SK-N-SH treated with all-trans-retinoic acid at 6 μM for 48 hours (cell line): ENCODE results near the gene SPON1.

Experiments
- ARNTL ChIP-seq: fragments of 450-650 bp; formaldehyde crosslinking; IDR thresholded peaks from 2 replicates; pipeline ENCODE4 v1.5.0; 2020; ENCODE audit warnings: low read depth, mild to moderate bottlenecking, moderate library complexity, borderline replicate concordance
- GLIS3 ChIP-seq: fragments of 250-450 bp; sonication (Bioruptor Pico); IDR thresholded peaks from 2 replicates; pipeline ENCODE4 v1.5.0; 2020; ENCODE audit warnings: mild to moderate bottlenecking, moderate library complexity
- OSR1 ChIP-seq: fragments of 250-450 bp; sonication (Bioruptor Pico); IDR thresholded peaks from 2 replicates; pipeline ENCODE4 v1.8.0; 2022; ENCODE audit warnings: moderate library complexity, mild to moderate bottlenecking, inconsistent platforms
- PPARA ChIP-seq: fragments of 250-450 bp; sonication (Bioruptor Pico); IDR thresholded peaks from 2 replicates; pipeline ENCODE4 v1.5.0; 2020; ENCODE audit warnings: mild to moderate bottlenecking, borderline replicate concordance
- RARB ChIP-seq: fragments of 250-450 bp; sonication (Bioruptor Pico); IDR thresholded peaks from 2 replicates; pipeline ENCODE4 v1.8.0; 2021; ENCODE audit warnings: mild to moderate bottlenecking, moderate library complexity
- SNAI2 ChIP-seq: fragments of 250-450 bp; sonication (Bioruptor Pico); IDR thresholded peaks from 2 replicates; pipeline ENCODE4 v1.5.0; 2020; ENCODE audit warnings: mild to moderate bottlenecking, moderate library complexity
- ZFP30 ChIP-seq: fragments of 450-650 bp; formaldehyde crosslinking; IDR thresholded peaks from 2 replicates; pipeline ENCODE4 v1.5.0; 2022; ENCODE audit warnings: mild to moderate bottlenecking, moderate library complexity
- TF ChIP-seq, protein P1 (sequence below): fragments of 250-450 bp; sonication (Bioruptor Pico); IDR thresholded peaks from 2 replicates; pipeline ENCODE4 v1.8.0; 2020; ENCODE audit warnings: mild to moderate bottlenecking, moderate library complexity, borderline replicate concordance
- TF ChIP-seq, protein P2 (sequence below): fragments of 250-450 bp; sonication (Bioruptor Pico); IDR thresholded peaks from 2 replicates; pipeline ENCODE4 v1.5.1; 2020; ENCODE audit warnings: low read depth, mild to moderate bottlenecking, moderate library complexity
- TF ChIP-seq, protein P3 (sequence below): fragments of 250-450 bp; sonication (Bioruptor Pico); IDR thresholded peaks from 2 replicates; pipeline ENCODE4 v1.8.0; 2021; ENCODE audit warnings: low read depth, mild to moderate bottlenecking, moderate library complexity, borderline replicate concordance
- TF ChIP-seq, protein P4 (sequence below): fragments of 250-450 bp; sonication (Bioruptor Pico); IDR thresholded peaks from 2 replicates; pipeline ENCODE4 v1.5.1; 2021; ENCODE audit warnings: mild to moderate bottlenecking, moderate library complexity

DNA sequence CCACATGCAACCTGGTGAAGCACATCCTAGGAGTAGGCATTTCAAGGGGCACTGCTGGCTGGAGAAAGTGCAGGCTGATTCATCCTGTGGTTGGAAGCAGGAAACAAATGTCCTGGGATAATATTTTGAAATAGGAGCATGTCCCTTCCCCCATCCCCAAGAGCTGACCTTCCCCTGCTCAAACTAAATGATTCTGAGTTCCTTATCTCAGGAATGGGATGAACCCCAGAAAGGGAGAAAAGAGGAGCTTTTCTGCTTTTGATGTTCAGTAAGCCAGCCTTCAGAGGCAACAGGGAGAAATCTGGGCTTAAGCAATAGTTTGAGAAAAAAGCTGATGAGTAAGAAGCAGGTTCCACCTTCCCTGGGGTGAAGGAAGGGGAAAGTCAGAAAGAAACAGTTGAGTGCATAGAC lies 19.5 kb upstream of the SPON1 start:
- TF ChIP-seq SNAI2: no peak
- TF ChIP-seq PPARA (CRISPR knock-in tag): no peak
- no peak for TF ChIP-seq ARNTL (CRISPR knock-in tag)
- TF ChIP-seq, protein P1, sequence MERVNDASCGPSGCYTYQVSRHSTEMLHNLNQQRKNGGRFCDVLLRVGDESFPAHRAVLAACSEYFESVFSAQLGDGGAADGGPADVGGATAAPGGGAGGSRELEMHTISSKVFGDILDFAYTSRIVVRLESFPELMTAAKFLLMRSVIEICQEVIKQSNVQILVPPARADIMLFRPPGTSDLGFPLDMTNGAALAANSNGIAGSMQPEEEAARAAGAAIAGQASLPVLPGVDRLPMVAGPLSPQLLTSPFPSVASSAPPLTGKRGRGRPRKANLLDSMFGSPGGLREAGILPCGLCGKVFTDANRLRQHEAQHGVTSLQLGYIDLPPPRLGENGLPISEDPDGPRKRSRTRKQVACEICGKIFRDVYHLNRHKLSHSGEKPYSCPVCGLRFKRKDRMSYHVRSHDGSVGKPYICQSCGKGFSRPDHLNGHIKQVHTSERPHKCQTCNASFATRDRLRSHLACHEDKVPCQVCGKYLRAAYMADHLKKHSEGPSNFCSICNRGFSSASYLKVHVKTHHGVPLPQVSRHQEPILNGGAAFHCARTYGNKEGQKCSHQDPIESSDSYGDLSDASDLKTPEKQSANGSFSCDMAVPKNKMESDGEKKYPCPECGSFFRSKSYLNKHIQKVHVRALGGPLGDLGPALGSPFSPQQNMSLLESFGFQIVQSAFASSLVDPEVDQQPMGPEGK (CRISPR knock-in tag): no peak
- TF ChIP-seq ZFP30 (CRISPR knock-in tag): no peak
- TF ChIP-seq, protein P2, sequence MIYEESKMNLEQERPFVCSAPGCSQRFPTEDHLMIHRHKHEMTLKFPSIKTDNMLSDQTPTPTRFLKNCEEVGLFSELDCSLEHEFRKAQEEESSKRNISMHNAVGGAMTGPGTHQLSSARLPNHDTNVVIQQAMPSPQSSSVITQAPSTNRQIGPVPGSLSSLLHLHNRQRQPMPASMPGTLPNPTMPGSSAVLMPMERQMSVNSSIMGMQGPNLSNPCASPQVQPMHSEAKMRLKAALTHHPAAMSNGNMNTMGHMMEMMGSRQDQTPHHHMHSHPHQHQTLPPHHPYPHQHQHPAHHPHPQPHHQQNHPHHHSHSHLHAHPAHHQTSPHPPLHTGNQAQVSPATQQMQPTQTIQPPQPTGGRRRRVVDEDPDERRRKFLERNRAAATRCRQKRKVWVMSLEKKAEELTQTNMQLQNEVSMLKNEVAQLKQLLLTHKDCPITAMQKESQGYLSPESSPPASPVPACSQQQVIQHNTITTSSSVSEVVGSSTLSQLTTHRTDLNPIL (CRISPR knock-in tag): no peak
- no peak for TF ChIP-seq GLIS3 (CRISPR knock-in tag)
- no peak for TF ChIP-seq RARB (CRISPR knock-in tag)
- TF ChIP-seq, protein P3, sequence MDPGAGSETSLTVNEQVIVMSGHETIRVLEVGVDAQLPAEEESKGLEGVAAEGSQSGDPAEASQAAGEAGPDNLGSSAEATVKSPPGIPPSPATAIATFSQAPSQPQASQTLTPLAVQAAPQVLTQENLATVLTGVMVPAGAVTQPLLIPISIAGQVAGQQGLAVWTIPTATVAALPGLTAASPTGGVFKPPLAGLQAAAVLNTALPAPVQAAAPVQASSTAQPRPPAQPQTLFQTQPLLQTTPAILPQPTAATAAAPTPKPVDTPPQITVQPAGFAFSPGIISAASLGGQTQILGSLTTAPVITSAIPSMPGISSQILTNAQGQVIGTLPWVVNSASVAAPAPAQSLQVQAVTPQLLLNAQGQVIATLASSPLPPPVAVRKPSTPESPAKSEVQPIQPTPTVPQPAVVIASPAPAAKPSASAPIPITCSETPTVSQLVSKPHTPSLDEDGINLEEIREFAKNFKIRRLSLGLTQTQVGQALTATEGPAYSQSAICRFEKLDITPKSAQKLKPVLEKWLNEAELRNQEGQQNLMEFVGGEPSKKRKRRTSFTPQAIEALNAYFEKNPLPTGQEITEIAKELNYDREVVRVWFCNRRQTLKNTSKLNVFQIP (CRISPR knock-in tag): no peak
- TF ChIP-seq, protein P4, sequence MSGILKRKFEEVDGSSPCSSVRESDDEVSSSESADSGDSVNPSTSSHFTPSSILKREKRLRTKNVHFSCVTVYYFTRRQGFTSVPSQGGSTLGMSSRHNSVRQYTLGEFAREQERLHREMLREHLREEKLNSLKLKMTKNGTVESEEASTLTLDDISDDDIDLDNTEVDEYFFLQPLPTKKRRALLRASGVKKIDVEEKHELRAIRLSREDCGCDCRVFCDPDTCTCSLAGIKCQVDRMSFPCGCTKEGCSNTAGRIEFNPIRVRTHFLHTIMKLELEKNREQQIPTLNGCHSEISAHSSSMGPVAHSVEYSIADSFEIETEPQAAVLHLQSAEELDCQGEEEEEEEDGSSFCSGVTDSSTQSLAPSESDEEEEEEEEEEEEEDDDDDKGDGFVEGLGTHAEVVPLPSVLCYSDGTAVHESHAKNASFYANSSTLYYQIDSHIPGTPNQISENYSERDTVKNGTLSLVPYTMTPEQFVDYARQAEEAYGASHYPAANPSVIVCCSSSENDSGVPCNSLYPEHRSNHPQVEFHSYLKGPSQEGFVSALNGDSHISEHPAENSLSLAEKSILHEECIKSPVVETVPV (CRISPR knock-in tag): no peak
- TF ChIP-seq OSR1 (CRISPR knock-in tag): no peak
